Measurements from ENCODE around the gene RNASE11.

GRCh38 chr14:20578325-20578724, 9.5 kb downstream of the RNASE11 start:
- TF ChIP-seq POLR2AphosphoS5 (IDR thresholded peaks at IDR 0.05; ENCODE audit: low read depth, low read length) (no peak), POLR2A (IDR thresholded peaks at IDR 0.05; ENCODE audit: low read depth, low read length) (no peak), TAF1 (IDR thresholded peaks at IDR 0.05; ENCODE audit: low read depth, low read length) (no peak)
